ENCODE results near the gene AKT1.
"Not testable (repeated sequence)": the region's sequence is repeated elsewhere in the genome, so short reads cannot be mapped to it uniquely, and the experiment has no call there.

Gene AKT1

GRCh38 chr14:104818714-104819161 is 23.2 kb upstream of the AKT1 start:
- no peak for DNase-seq

DNA sequence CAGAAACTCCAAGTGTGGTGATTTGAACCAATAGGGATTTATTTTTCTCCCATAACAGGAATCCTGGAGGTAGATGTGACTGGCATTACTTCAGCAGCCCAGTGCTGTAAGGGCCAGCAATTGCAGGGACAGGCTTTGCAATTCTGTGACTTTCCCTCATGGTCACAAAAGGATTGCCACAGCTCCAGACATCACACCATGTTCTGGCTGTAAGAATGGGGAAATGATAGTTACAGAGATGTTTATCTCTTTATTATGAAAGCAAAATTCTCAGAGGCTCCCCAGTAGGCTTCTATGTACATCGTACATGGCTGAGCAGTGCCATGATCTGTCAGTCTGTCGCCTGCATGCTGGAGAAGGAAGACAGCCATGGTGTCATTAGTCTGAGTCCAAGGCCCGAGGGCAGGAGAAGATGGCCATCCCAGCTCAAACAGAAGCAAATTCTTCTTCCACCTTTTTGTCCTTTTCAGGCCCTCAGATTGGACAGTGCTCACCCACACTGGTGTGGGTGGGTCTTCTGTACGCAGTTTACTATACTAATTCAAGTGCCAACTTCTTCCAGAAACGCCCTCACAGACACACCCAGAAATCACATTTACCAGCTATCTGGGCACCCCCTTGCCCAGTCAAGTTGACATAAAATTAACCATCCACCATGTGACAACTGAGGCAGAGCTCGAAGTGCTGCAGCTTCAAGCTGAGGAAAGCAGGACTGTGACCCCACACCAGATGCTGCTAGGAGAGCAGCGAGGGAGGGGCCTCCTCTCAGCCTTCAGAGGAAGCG is 22.6 kb upstream of the AKT1 start:
- DNase-seq, result no peak

DNA sequence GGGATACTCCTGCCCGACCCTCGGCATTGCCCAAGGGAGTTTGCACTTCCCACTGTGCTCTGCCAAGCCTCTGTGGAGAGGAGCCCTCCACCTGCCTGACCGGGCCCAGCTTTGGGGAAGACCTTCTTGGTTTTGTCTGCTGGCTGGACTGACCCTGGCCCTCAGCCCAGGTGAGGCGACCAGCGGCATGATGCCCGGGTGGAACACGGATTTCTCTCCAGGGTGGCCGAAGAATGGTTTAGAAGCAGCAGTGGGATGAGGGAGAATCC is 21.0 kb upstream of the AKT1 start:
- no peak for DNase-seq

DNA sequence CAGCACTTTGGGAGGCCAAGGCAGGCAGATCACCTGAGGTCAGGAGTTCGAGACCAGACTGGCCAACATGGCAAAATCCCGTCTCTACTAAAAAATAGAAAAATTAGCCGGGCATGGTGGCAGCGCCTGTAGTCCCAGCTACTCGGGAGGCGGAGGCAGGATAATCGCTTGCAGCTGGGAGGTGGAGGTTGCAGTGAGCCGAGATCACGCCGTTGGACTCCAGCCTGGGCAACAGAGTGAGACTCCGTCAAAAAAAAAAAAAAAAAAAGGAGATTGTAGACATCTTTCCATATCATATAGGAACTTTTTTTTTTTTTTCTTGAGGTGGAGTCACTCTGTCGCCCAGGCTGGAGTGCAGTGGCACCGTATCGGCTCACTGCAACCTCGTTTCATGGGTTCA is 19.2 kb upstream of the AKT1 start:
- not testable (repeated sequence) for DNase-seq

DNA sequence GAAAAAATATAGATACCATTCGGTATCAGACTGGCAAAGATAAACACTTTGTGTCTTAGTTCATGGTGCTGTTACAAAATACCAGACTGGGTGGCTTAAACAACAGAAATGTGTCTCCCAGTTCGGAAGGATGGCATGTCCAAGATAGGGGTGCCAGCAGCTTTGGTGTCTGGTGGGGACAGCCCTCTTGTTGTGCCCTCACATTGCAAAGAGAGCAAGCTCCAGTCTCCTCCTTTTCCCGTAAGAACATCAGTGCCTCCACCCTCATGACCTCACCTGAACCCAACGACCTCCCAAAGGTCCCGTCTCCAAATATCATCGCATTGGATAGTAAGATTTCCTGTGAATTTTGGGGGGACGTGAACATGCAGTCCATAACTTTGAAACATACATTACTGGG is 17.7 kb upstream of the AKT1 start:
- no peak for DNase-seq

DNA sequence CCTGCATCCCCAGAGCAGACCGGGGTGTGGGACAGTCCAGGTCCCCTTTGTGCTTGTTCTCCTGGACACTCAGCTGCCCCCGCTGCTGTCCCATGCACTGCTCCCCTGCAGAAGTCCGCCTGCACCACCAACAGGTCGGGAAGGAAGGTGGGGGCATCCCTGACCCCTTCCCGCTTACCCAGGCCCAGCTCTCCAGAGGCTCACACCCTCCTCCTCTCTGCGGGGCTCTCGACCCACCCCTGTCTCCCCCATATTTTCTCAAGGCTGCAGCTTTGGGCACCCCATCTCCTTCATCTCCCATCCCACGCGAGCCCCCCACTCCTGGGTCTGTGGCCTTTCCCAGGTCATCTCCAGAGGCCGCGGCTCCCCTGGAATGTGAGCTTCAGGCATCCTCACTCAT is 14.8 kb upstream of the AKT1 start:
- DNase-seq, result no peak

DNA sequence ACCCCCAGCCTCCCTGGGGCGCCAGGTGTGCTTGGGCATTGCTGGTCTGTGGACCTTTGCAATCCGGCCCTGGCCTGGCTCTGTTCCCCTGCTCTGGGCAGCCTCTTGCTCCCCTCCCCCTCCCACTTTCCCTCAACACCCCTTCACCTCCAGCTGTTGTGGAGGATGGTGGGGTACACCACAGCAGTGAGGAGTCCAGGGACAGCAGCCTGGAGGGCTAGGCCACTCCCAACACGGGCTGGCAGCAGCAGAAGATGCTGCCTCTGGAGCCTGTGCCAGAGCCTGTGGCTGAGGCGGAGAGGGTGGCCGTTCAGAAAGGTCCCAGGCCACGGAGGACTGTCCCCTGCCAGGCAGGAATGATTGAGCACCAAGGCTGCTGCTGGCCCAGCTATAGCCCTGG is 12.9 kb upstream of the AKT1 start:
- DNase-seq, result no peak

DNA sequence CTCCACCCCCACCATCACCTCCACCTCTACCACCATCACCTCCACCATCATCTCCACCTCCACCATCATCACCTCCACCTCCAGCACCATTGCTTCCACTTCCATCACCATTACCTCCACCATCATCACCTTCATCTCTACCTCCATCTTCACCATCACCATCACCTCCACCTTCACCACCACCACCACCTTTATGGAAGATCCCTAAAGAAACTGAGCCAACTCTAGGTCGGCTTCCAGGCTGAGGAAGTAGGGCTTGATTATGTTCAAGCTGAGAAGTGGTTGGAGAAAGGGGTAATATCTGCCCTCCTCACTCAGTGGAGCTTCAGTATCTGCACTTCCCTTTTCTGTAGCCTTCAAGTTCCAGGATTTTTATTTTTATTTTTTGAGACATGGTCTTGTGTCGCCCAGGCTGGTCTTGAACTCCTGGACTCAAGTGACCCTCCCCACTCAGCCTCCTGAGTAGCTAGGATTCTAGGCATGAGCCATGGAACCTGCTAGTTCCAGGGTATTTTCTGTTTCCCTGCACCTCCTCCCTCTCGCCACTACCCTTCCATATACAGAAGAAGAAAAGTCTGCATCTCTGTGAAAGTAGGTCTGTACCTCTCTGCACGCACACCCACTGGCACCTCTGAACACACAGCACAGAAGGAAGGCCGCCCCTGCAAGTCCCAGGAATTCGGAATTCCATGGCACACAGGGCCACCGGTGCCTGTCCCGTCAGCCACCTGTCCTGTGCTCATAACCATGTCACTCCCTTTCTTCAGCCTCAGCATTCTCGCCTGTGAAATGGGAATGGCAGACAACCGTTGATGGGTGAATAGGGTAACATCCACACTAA is 11.3 kb upstream of the AKT1 start:
- DNase-seq, result no peak

DNA sequence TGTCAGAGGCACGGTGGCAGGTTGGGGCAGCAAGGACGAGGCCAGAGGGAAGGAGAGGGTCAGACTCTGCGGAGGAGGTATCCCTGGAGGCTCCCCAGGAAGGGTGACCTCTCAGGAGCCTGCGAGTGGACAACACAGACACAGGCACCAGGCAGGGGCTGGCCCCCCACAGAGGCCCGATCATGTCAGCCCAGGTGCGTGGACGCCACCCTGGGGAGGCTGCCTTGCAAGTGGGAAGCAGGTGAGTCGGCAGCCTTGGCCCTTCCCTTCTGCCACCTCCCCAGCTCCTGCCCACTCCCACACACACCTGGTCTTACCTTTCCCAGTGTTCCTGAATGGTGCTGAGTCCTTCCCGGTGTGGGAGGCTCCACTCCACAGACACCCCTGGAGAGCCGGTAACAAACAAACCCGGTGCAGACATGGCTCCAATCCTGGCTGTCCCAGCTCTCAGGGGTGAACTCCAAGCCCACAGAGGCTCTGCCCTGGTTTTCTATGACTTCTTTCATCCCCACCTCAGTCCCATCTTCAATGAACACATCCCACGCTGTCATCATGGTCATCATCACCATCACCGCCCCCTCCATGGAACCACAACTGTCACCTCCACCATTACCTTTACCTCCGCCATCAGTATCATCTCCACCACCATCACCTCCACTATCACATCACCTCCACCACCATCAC is 10.5 kb upstream of the AKT1 start:
- no peak for DNase-seq

DNA sequence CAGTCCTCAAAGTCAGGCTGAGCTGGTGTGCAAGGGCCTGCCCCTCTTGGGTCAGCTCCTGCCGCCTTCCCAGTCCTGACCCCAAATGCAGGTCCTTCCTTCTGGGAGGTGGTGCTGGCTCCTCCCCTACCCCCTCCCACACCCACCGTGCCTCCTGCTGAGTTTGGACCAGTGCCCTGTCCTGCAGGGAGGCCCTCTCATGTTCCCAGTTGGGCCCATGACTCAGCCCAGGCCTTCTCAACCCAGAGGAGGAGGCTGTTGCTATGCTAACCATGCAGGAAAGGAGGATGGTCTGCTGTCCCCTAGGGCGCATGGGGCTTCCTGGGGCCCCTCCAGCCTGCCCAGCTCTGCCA is 9.8 kb upstream of the AKT1 start:
- DNase-seq, result no peak

- no peak for DNase-seq
These were observed 9.2 kb upstream of the AKT1 start for GRCh38 chr14:104804481-104805325.

- no peak for DNase-seq
These were observed 8.4 kb upstream of the AKT1 start for GRCh38 chr14:104803912-104804410.

GRCh38 chr14:104803280-104803911 is 7.8 kb upstream of the AKT1 start:
- no peak for DNase-seq

DNA sequence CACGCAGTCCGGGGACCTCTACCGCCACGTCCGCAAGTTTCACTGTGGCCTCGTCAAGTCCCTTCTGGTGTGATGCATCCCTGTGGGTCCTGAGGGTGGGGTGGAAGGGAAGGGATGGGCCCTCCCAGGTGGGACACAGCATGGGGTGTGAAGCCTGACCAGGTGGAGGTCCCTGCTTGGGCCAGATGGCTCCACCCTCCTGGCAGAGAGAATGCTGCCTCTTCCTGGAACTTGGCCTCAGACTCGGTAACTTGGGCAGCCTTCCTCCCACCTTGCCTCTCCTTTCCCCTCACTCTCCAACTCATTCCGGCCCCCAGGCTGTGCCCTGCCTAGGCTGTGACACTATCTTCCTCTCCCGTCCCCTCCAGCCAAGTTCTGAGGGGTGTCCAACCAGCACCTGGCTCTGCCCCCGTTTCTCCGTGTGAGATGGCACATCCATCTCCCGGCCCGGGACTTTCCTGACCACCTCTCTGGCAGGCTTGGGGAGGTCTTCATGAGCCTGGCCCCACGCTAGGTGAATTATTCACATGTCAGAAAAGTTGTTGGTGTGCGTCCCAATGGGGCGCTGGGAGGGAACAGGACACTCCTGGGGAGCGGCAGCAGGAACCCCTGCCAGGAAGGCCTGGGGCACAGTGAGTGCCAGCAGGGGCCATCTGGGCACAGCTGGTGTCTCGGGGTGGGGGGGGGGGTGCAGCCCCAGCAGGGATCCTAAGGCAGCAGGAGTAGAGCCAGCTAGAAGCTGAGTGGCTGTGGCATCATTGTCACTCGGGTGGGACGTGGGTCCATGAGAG is 7.0 kb upstream of the AKT1 start:
- DNase-seq, result no peak

DNA sequence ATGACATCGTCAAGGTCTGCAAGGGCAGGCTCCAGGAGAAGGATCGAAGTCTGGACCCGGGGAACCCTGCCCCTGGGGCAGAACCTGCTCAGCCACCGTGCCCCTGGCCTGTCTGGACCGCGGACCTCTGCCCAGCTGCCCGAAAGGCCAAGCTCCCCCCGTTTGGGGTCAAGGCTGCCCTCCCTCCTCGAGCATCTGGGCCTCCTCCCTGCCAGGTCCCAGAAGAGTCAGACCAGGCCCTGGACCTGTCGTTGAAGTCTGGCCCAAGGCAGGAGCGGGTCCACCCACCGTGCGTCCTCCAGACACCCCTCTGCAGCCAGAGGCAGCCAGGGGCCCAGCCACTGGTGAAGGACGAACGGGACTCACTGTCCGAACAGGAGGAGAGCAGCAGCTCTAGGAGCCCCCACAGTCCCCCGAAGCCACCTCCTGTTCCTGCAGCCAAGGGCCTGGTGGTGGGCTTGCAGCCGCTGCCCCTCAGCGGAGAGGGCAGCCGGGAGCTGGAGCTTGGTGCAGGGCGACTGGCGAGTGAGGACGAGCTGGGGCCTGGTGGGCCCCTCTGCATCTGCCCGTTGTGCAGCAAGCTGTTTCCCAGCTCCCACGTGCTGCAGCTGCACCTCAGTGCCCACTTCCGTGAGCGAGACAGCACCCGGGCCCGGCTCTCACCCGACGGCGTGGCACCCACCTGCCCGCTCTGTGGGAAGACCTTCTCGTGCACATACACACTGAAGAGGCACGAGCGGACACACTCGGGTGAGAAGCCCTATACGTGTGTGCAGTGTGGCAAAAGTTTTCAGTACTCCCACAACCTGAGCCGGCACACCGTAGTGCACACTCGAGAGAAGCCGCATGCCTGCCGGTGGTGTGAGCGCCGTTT is 6.2 kb upstream of the AKT1 start:
- DNase-seq, result no peak

- DNase-seq, result peak; percentile 62 to 66
These were observed 5.4 kb upstream of the AKT1 start, which contains the start of gene ZBTB42 for GRCh38 chr14:104800771-104801519. ZBTB42 (plus strand) TSS chr14:104801101; CDS start chr14:104801198, 97 bp downstream.

GRCh38 chr14:104800015-104800770 is 4.6 kb upstream of the AKT1 start:
- peak; percentile 82 to 86 for DNase-seq

DNA sequence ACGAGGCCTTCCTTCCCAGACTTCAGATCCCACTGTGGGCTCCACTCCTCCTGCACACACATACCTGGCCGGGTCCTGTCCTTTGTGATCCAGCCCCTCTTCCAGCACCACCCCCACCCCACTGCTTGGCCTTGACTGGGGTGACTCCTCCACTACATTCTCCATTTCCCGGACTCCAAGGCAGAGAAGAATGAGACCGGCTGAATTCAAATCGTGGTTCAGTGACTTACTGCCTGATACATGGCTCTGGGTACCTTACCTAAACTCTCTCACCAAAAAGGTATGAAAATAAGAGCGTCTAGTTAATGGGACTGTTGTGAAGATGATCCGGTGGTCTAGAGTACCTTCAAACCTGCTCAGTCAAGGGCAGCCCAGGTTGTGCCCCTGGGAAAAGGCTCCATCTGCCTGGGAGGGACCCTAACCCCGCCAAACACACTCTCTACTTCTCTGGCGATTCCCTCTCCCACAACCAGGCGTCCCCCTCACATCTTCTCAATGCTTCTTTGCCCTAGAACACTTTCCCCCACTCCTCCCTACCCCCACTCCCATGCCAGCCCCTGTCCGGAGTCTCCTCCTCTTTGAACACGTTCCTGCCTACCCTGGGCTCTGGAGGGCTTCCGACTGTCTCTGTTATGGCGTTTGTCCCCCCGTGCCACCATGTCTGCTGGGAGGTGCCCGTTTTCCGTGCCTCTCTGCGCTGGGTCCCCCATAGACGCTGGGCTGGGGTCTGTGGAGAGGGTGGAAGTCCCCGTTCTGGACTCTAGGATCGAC is 3.9 kb upstream of the AKT1 start:
- no peak for DNase-seq
